ENCODE results near the gene HDHD2.
A peak's percentile ranks its signal among the peaks of the same experiment; 100 is the strongest.
"Not testable (repeated sequence)": the region's sequence is repeated elsewhere in the genome, so short reads cannot be mapped to it uniquely, and the experiment has no call there.

HDHD2 gene

GRCh38 chr18:47150029-47150823 lies at the start of gene HDHD2:
Gene HDHD2 (minus strand): TSS chr18:47150500. CDS start chr18:47136439, 14,061 bp downstream.
- DNase-seq (ENCODE audit: low read depth, low spot score), result peak; percentile 47

DNA sequence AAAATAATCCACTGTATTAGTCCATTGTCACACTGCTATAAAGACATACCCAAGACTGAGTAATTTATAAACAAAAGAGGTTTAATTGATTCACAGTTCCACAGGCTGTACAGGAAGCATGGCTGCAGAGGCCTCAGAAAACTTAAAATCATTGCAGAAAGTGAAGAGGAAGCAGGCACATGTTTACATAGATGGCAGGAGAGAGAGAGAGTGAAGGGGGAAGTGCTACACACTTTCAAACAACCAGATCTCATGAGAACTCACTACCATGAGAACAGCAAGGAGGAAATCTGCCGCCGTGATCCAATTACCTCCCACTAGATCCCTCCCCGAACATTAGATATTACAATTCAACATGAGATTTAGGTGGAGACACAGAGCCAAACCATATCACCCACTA lies 45.7 kb upstream of the HDHD2 start:
- DNase-seq (ENCODE audit: low read depth, low spot score), result not testable (repeated sequence)

DNA sequence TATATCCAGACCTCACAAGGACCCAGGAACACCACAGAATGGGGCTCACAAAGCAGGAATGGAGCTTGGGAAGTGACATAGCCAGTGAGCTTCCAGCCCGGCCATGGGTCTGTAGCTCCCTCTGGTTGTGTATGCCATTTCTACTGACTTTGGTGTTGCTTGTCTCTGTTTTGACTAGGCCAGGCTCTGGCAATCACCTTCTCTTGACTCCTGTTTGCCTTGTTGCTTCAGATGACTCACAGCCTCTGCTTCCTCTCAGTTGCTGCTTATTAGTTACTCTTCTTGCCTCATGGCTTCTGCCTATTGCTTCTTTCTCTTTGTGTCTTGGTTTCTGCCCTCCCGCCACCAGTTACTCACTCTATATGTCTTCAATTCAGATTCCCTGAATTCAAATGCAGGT lies 41.7 kb upstream of the HDHD2 start:
- no peak for DNase-seq (ENCODE audit: low read depth, low spot score)

- DNase-seq (ENCODE audit: low read depth, low spot score), result no peak
These were observed 37.4 kb upstream of the HDHD2 start for GRCh38 chr18:47187721-47188120.

DNA sequence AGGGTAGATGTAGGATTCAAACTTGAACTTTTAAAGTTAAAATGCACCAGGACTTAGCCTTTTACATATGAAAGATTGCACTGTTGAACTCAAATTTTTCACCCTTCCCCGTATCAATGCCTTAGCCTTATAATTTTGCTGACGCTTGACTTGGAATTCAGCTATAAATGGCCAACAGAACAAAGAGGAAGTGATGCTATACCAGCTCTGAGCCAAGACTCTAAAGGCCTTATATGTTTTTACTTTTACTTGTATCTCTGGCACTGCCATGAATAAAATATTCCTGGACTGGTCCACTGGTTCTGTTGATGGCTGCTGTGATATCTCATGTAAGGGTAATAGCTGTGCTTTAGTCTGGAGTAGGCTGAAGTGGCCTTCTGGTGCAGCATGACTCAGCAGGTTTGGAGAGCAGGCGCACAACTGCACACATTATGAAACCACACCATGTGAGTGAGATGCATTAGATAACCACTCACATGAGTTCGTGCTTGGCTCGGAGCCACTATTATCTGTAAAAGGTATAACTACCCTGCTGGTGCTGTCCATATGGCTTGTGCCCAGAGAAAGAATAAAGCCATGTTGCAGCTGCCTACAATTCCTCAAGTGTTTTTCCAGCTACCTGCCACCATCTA lies 34.2 kb upstream of the HDHD2 start:
- DNase-seq (ENCODE audit: low read depth, low spot score), result no peak

GRCh38 chr18:47182156-47182555 lies 31.9 kb upstream of the HDHD2 start:
- DNase-seq (ENCODE audit: low read depth, low spot score), result not testable (repeated sequence)

DNA sequence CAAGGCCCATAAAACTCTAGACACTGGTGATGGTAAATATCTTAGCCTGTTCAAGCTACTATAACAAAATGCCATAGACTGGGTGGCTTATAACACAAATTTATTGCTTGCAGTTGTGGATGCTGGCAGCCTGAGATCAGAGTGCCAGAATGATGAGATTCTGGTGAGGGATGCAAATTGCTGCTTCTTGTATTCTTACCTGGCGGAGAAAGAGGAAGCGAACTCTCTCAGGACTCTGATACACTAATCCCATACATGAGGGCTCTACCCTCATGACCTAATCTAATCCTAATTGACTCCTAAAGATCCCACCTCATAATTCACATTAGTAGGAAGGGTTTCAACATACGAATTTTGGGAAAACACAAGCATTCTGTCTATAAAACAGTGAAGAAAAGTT lies 30.5 kb upstream of the HDHD2 start:
- DNase-seq (ENCODE audit: low read depth, low spot score), result no peak

- DNase-seq (ENCODE audit: low read depth, low spot score), result no peak
These were observed 29.2 kb upstream of the HDHD2 start for GRCh38 chr18:47179520-47179919.

DNA sequence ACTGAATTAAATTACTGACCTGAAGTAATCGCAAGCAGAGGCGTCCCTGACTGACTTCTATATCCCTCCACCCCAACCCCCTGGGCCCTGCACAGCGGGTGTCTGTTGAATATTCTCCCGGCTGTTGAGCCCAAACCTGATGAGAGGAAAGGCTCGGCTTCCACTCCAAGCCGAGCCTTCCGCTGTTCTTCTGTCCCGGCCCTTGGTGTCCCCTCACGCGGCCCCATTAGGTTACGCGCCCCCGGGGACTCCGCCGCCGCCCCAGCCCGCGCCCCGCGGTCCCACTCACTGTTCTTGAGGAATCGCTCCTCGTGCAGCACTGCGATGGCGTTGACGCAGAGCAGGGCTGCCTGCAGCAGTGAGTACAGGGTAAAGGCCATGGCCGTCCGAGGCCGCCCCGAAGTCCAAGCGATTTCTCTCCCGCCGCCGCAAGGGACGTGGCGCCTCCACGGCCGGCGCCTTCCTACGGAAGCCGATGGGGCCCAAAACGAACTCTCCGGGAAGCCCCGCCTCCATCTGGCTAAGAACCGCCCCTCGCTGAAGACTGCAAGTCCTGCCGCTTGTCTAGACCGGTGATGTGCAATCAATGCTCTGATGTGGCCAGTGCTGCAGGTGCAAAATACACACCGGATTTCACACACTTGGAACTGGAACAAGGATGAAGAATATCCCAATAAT lies 25.7 kb upstream of the HDHD2 start, which contains the start of gene IER3IP1:
TSS of gene IER3IP1 (minus strand) at position 467 of the 678 bp plus-strand sequence. CDS start at position 380, 87 bp downstream.
- peak; percentile 75 for DNase-seq (ENCODE audit: low read depth, low spot score)

DNA sequence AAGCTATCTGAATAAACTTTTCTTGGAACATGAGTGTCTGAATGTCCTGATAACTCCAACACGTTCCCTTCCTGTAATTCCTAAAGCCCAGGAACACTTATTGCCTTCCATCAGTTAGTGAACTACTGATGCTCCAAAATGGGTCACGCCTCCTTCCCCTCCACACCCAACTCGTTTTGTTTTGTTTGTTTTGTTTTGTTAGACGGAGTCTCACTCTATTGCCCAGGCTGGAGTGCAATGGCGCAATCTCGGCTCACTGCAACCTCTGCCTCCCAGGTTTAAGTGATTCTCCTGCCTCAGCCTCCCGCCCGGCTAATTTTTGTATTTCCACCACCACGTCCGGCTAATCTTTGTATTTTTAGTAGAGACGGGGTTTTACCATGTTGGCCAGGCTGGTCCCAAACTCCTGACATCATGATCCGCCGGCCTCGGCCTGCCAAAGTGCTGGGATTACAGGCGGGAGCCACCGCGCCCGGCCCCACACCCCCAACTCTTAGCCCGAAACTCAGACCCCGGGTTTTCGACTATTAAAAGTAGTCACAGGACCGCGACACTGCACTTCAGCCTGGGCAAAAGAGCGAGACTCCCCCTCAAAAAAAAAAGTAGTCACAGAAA lies 25.1 kb upstream of the HDHD2 start:
- DNase-seq (ENCODE audit: low read depth, low spot score), result no peak

DNA sequence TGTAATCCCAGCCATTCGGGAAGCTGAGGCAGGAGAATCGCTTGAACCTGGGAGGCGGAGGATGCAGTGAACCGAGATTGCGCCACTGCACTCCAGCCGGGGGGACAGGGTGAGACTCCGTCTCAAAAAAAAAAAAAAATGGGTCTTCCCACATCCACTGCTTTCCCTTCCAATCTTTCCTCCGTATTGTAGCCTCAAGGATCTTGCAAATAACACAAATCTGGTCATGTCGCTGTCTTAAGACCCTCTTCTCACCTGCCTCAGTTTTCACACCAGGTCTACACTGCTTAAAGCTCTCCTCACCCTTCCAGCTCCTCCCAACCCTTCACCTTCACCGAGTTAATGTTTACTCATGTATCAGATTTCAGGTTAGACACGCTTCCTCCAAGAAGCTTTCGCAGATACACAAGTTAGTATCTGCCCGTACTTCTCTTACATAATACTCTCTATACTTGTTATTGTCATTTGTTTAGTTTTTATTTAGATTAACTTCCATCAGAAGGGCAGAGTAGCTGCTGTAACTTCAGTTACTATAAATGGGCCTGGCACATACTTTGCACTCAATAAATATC lies 24.3 kb upstream of the HDHD2 start:
- DNase-seq (ENCODE audit: low read depth, low spot score), result no peak

DNA sequence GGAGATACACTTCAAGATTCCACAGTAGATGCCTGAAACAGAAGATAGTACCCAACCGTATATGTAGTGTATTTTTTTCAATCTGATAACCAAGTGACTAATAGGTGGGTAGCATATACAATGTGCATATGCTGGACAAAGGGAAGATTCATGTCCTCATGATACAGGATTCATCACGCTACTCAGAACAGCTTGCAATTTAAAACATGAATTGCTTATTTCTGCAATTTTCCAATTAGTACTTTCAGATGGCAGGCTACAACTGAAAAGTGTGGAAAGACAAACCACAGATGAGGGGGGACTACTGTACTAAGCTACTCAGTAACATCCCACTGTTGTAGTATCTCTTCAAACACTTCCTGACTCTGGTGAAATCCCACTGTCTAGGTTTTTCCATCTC lies 22.2 kb upstream of the HDHD2 start:
- no peak for DNase-seq (ENCODE audit: low read depth, low spot score)

- DNase-seq (ENCODE audit: low read depth, low spot score), result no peak
These were observed 18.6 kb upstream of the HDHD2 start for GRCh38 chr18:47168913-47169312.

DNA sequence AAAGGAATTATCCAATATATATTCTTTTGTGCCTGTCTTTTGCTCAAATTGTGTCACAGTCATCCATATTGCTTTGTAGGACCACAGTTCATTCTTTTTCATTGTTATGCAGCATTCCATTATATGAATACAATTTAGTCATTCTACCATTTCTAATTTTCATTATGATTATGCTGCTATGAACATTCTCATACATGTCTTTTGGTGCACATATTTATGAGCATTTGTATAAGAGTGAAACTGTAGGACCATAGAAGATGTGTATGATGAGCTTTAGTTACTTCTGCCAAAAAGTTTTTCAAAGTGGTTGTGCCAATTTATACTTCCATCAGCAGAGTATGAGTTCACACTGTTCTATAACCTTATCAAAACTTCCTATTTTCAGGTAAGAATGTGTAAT lies 18.2 kb upstream of the HDHD2 start:
- no peak for DNase-seq (ENCODE audit: low read depth, low spot score)

DNA sequence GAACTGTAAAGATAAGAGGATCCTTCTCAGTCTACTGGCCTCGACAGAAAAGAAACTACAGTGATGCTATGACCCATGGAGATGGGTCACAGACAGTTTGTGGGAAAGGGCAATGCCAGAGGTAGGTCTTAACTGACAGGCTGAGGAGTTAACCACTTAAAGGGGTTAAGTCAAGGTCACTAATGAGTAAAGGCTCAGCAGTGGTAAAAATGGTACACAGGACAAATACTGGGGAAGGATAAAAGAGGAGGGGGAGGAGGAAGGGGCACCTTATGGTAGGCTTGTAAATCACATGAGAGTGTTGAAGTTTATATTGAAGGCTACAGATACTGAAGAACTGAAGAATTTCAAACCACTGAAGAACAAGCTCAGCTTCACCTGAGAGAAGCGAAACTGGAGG lies 16.0 kb upstream of the HDHD2 start:
- no peak for DNase-seq (ENCODE audit: low read depth, low spot score)

DNA sequence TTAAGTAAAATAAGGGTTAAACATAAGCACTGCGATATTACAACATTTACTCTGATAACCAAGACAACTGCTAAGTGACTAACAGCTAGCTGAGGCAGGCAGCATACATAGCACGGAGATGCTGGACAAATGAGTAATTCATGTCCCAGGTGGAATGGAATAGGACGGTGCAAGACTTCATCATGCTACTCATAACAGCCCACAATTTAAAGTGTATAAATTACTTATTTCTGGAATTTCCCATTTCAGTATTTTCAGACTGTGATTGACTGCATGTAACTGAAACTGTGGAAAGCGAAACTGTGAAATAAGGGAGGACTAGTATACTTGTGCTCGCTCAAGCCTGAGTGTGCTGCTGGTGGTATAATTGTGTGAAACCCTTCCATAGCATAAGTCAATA lies 12.9 kb upstream of the HDHD2 start:
- no peak for DNase-seq (ENCODE audit: low read depth, low spot score)

DNA sequence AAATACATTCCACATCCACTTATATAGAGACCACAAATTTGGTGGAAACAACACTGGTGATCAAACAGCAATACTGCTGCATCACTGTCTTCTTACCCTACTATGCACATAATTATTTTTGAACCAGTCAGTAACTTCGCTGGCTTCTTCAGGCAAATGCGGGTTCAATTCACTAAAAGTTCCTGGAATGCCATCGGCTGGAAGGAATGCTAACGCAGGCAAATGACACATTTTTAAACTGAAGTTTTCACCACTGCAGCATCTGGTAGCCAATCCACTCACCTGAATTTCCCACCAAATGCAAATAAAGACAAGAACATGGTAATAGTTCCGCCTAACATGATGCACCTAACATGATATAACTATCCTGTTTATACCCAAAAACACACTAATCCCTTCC lies 10.0 kb upstream of the HDHD2 start:
- no peak for DNase-seq (ENCODE audit: low read depth, low spot score)

DNA sequence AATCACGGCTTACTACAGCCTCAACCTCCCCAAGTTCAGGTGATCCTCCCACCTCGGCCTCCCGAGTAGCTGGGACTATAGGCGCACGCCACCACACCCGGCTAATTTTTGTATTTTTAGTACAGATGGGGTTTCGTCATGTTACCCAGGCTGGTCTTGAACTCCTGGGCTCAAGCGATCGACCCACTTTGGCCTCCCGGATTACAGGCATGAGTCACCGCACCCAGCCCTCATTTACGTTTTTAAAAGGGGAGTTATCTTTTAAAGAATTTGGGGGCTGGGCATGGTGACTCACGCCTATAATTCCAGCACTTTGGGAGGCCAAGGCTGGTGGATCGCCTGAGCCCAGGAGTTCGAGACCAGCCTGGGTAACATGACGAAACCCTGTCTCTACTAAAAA lies 8.1 kb upstream of the HDHD2 start:
- DNase-seq (ENCODE audit: low read depth, low spot score), result not testable (repeated sequence)

DNA sequence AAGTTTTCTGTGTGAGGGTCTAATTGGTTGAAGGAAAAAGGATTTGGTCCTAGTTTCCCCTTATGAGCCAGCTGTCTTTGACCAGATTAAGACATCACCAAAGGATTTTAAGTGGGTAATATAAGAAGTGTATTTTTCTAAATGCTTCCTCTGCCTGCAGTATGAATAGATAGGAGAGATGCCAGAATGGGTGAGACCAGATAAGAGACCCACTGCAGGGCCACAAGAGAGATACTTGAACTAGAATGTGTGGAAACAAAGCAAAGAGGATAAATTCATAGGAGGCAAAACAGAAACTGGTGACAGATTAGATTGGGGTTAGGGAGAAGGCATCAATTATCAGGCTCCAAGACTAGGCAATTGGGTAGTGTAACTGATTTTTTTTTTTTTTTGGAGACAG lies 1.1 kb upstream of the HDHD2 start:
- no peak for DNase-seq (ENCODE audit: low read depth, low spot score)

GRCh38 chr18:47150824-47151366 lies 595 bp upstream of the HDHD2 start:
- no peak for DNase-seq (ENCODE audit: low read depth, low spot score)

GRCh38 chr18:47149457-47150028 lies 757 bp downstream of the HDHD2 start:
- DNase-seq (ENCODE audit: low read depth, low spot score), result no peak

Measured in activated CD4-positive, CD25-positive, alpha-beta regulatory T cell treated with anti-CD3 and anti-CD28 coated beads, Interleukin-2, amount 50 U/mL, for 16 hours (primary cell).